Testis (tissue), 2 donors: ENCODE measurements around the gene RBP2.

Experiments used
- CTCF ChIP-seq, 3 experiments: fragments of 450-650 bp in 2 of 3; fragments of 200-600 bp in 1 of 3; sonication (generic) in 1 of 3; IDR thresholded peaks; one replicate each; pipeline ENCODE4 v1.5.1; 2016 to 2019; ENCODE audit warnings: antibody characterized with exemption in 3 of 3, mild to moderate bottlenecking in 2 of 3, moderate library complexity in 1 of 3
- POLR2A ChIP-seq: fragments of 450-650 bp; IDR thresholded peaks from one replicate; pipeline ENCODE4 v1.6.1; 2017; ENCODE audit warnings: antibody characterized with exemption, mild to moderate bottlenecking, moderate library complexity

DNA sequence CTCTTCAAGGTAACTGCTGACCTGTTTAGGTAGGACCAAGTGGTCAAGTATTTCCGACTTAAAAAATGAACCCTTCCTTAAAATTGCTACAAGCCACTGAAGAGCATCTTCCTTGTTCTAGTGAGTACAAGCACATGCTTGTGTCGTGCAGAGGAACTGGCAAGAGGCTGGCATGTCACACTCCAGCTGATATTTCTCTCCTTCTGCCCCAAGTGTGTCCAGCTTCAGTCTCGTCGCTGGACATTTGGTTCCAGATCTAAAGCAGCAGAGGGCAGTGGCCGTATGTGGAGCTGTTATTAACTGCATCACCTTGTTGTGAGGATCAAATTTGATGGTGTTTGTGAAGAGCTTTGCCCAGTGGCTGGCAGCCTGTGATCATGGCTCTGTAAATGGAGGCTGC is 10.0 kb downstream of the RBP2 start:
- TF ChIP-seq CTCF (IDR thresholded peaks at IDR 0.05) (no peak), POLR2A (no peak)
